Psoas muscle (tissue), 8 donors: ENCODE measurements around the gene C1QTNF8. TPM values are rescaled to one million over a fixed set of nuclear protein-coding genes. Genes with fewer than 3 reads are reported as not detected.
A peak's percentile ranks its signal among the peaks of the same experiment; 100 is the strongest.

ENCODE experiments used
- ATAC-seq, 4 donors: fragments of 200-7000 bp; cut with Tn5 transposase; one replicate each; pipeline ENCODE4 v1.9.1; 2020; ENCODE audit warnings: moderate library complexity in 3 of 4, mild to moderate bottlenecking in 2 of 4
- DNase-seq, 2 donors: peaks; one replicate each; pipeline ENCODE4 v3.0.0-alpha.2; 2020
- H3K27ac ChIP-seq: fragments of 200-600 bp; one replicate; pipeline ENCODE4 v1.8.0; 2022
- H3K27me3 ChIP-seq, 3 donors: fragments of 200-600 bp in 1 of 3; one replicate each; pipeline versions ENCODE4 v1.6.1 to v1.8.0; 2013 to 2022; ENCODE audit warnings: low read length in 2 of 3, mild to moderate bottlenecking in 2 of 3, moderate library complexity in 1 of 3; ENCODE audit not compliant: insufficient read depth in 3 of 3
- H3K36me3 ChIP-seq, 2 donors: fragments of 200-600 bp in 1 of 2; one replicate each; pipeline versions ENCODE4 v1.6.1 to v1.8.0; 2013 to 2022; ENCODE audit warnings: low read depth in 1 of 2, mild to moderate bottlenecking in 1 of 2, moderate library complexity in 1 of 2; ENCODE audit not compliant: insufficient read depth in 1 of 2
- H3K4me1 ChIP-seq: fragments of 200-600 bp; one replicate; pipeline ENCODE4 v1.8.0; 2022
- H3K4me3 ChIP-seq: fragments of 200-600 bp; one replicate; pipeline ENCODE4 v1.8.0; 2022; ENCODE audit warnings: mild to moderate bottlenecking
- H3K9me3 ChIP-seq: fragments of 200-600 bp; one replicate; pipeline ENCODE4 v1.8.0; 2022
- CTCF ChIP-seq: fragments of 200-600 bp; IDR thresholded peaks from one replicate; pipeline ENCODE4 v1.8.0; 2022; ENCODE audit warnings: antibody characterized with exemption
- WGBS, 3 donors: extraction: QIAGEN DNeasy Blood & Tissue Kit; methylation state at CpG; one replicate each; pipeline versions ENCODE4 v1.1.6 to v1.1.7; 2013; 5-methylcytosine and 5-hydroxymethylcytosine counted together
- intact Hi-C, 2 donors: fragments of 100-400 bp; cut with DNase I; formaldehyde crosslinking; loops; one replicate each; pipeline versions ENCODE4 v1.11.0 to v1.14.2; 2022
- polyA plus RNA-seq, 3 donors: library from polyadenylated mRNA; stranded (reverse); fragments of 200-250 nt; gene quantifications; one replicate each; pipeline ENCODE4 v1.2.3, GENCODE V29; 2013
- total RNA-seq, 4 donors: library from RNA; stranded (reverse); fragmentation: NEBNext Ultra II Directional in 2 of 4; extraction: Animal tissue kit (Norgen Biotek cat#: 25700) in 2 of 4; gene quantifications; one replicate each; pipeline versions ENCODE4 v1.2.1 to v1.2.4, GENCODE V29; 2021 to 2023
- donor health status: healthy with polysubstance abuse.
- donor health status: DM: no; HTN: no; CAD: no; lungs with moderate emphysema.
- donor health status: Bipolar disorder and iron deficiency.
- donor health status: healthy.
- donor health status: DM: yes; HTN: yes; CAD: no.
- donor health status: DM: no; HTN: no; CAD: no.
- donor health status: DM: no; HTN: no; CAD: no.
- donor health status: DM: yes; HTN: yes; CAD: no.

C1QTNF8 gene
- total and polyA plus RNA-seq, 7 donors = not detected

GRCh38 chr16:1105888-1106620, 10.0 kb upstream of the C1QTNF8 start:
- TF ChIP-seq CTCF = peak; percentile 62
- DNase-seq (peak; percentile 57 to 73), ATAC-seq (peak; percentile 78 to 81 (median 80))
- H3K9me3 ChIP-seq = no peaks in the 10 kb centered on the region
- intact Hi-C loops = no loop called here
- H3K4me1 ChIP-seq = no peaks in the 10 kb centered on the region
- WGBS, 3 donors = 21 to 28% (median 27%) methylated on average over 24 to 26 of the region's 26 CpGs
- H3K27ac ChIP-seq = no peak overlapping the region
- H3K4me3 ChIP-seq = no peak overlapping the region
- H3K27me3 ChIP-seq = peaks cover 0 to 75% (median 8%) of the 10 kb centered on the region in 3 donors
- H3K36me3 ChIP-seq = no peaks in the 10 kb centered on the region

GRCh38 chr16:1103636-1103980, 7.6 kb upstream of the C1QTNF8 start:
- Histone ChIP-seq H3K4me3 (no peak overlapping the region), H3K4me1 (peaks cover 3% of the 10 kb centered on the region), H3K27ac (no peak overlapping the region), H3K9me3 (no peaks in the 10 kb centered on the region), H3K36me3 (no peaks in the 10 kb centered on the region), H3K27me3 (peaks cover 0 to 56% (median 5%) of the 10 kb centered on the region in 3 donors)
- no peak for ATAC-seq
- DNase-seq = no peak
- intact Hi-C loops = no loop called here
- no peak for TF ChIP-seq CTCF
- WGBS, 3 donors = 38 to 62% (median 40%) methylated on average over 11 of the region's 11 CpGs

GRCh38 chr16:1102921-1103635, 7.0 kb upstream of the C1QTNF8 start:
- Histone ChIP-seq H3K4me3 (peak overlapping the region; percentile 35), H3K27me3 (peaks cover 0 to 54% (median 3%) of the 10 kb centered on the region in 3 donors), H3K27ac (no peak overlapping the region), H3K9me3 (no peaks in the 10 kb centered on the region), H3K36me3 (no peaks in the 10 kb centered on the region), H3K4me1 (peaks cover 8% of the 10 kb centered on the region)
- DNase-seq (peak; percentile 65 to 84), ATAC-seq (peak; percentile 59 to 68 (median 64))
- peak; percentile 65 for TF ChIP-seq CTCF
- 3 to 13% (median 8%) methylated on average over 16 to 61 of the region's 61 CpGs for whole genome bisulfite sequencing, 3 donors
- intact Hi-C loops = loop anchor here (1.0 kb wide), 2 partner anchors 46 to 47 kb away; no protein-coding TSS in a partner anchor

- Histone ChIP-seq H3K4me1 (peaks cover 16% of the 10 kb centered on the region), H3K36me3 (no peaks in the 10 kb centered on the region), H3K4me3 (no peak overlapping the region), H3K27me3 (peaks cover 0 to 49% (median 2%) of the 10 kb centered on the region in 3 donors), H3K9me3 (no peaks in the 10 kb centered on the region), H3K27ac (no peak overlapping the region)
- DNase-seq (no peak), ATAC-seq (no peak)
- intact Hi-C loops = loop anchor here (1.0 kb wide), 2 partner anchors 45 to 46 kb away; no protein-coding TSS in a partner anchor
- WGBS, 3 donors = 54 to 62% (median 55%) methylated on average over 15 to 26 of the region's 26 CpGs
- TF ChIP-seq CTCF = no peak
These were observed 6.3 kb upstream of the C1QTNF8 start for GRCh38 chr16:1102333-1102700.
